ENCODE results near the gene SHB.

- TF ChIP-seq CTCF (conservative IDR thresholded peaks at IDR 0.05; ENCODE audit: low read depth, low read length) (no peak), EZH2 (IDR thresholded peaks at IDR 0.05; ENCODE audit: borderline replicate concordance, low read depth, low read length, poor library complexity, severe bottlenecking) (no peak)
Observed at GRCh38 chr9:37967761-37968080, 101.3 kb downstream of the SHB start.

Data from A673 (cell line).